ENCODE results near the gene MMP15. TPM values are rescaled to one million over a fixed set of nuclear protein-coding genes. Genes with fewer than 3 reads are reported as not detected.

The MMP15 gene
- total RNA-seq, 1 donor from 2014 or later = 7.2 TPM

Small RNAs within 50 kb of the gene (small RNA-seq; reads per million reads assigned to genes)
- not detected for gene RF00019

Other genes starting within 250 kb of the MMP15 start
- 0.28 and 1.6 TPM in 2 replicates for gene KIFC3, start 223.3 kb upstream of the MMP15 start, total RNA-seq (ENCODE audit: low replicate concordance)
- gene CNGB1, start 54.6 kb upstream of the MMP15 start, total RNA-seq (ENCODE audit: low replicate concordance) = not detected in 2 replicates
- gene ZNF319, start 25.1 kb upstream of the MMP15 start, total RNA-seq (ENCODE audit: low replicate concordance) = 1.4 and 5.5 TPM in 2 replicates
- gene USB1, start 24.3 kb upstream of the MMP15 start, total RNA-seq (ENCODE audit: low replicate concordance) = 14.9 and 24.5 TPM in 2 replicates
- 93.6 and 93.8 TPM in 2 replicates for gene CFAP20, start 103.6 kb downstream of the MMP15 start, total RNA-seq (ENCODE audit: low replicate concordance)
- 69.7 and 81.6 TPM in 2 replicates for gene CSNK2A2, start 172.4 kb downstream of the MMP15 start, total RNA-seq (ENCODE audit: low replicate concordance)

Data from neural progenitor cell (in vitro differentiated cells).